Dedifferentiated amniotic fluid mesenchymal stem cell (primary cell): Measurements from ENCODE around the gene SDF4.
A peak's percentile ranks its signal among the peaks of the same experiment; 100 is the strongest.

Experiments used
- DNase-seq: peaks from one replicate; pipeline ENCODE4 v3.0.0-alpha.2; 2016; ENCODE audit errors: extremely low spot score

Gene SDF4

GRCh38 chr1:1242461-1243265 is 10.9 kb upstream of the SDF4 start:
- DNase-seq, result no peak

GRCh38 chr1:1241588-1242219 is 9.9 kb upstream of the SDF4 start:
- DNase-seq, result no peak

- DNase-seq, result no peak
These were observed 9.2 kb upstream of the SDF4 start for GRCh38 chr1:1240822-1241587.

- no peak for DNase-seq
These were observed 8.5 kb upstream of the SDF4 start for GRCh38 chr1:1240348-1240732.

- DNase-seq, result no peak
These were observed 8.0 kb upstream of the SDF4 start for GRCh38 chr1:1239614-1240347.

- no peak for DNase-seq
These were observed 7.4 kb upstream of the SDF4 start for GRCh38 chr1:1239227-1239613.

GRCh38 chr1:1238702-1239178 is 6.9 kb upstream of the SDF4 start:
- no peak for DNase-seq

GRCh38 chr1:1237874-1238701 is 6.3 kb upstream of the SDF4 start:
- DNase-seq, result no peak

- DNase-seq, result no peak
These were observed 5.4 kb upstream of the SDF4 start for GRCh38 chr1:1236945-1237873.

- no peak for DNase-seq
These were observed 4.5 kb upstream of the SDF4 start for GRCh38 chr1:1236176-1236763.

GRCh38 chr1:1235016-1235744 is 3.4 kb upstream of the SDF4 start:
- DNase-seq, result no peak

GRCh38 chr1:1234180-1234808 is 2.5 kb upstream of the SDF4 start:
- no peak for DNase-seq

GRCh38 chr1:1233567-1233892 is 1.7 kb upstream of the SDF4 start:
- DNase-seq, result no peak

- DNase-seq, result no peak
These were observed 1.2 kb upstream of the SDF4 start for GRCh38 chr1:1232796-1233566.

GRCh38 chr1:1232208-1232795 is 501 bp upstream of the SDF4 start, which contains the start of gene B3GALT6:
TSS of gene B3GALT6 (plus strand) at chr1:1232237. CDS start at chr1:1232279, 42 bp downstream.
- no peak for DNase-seq

GRCh38 chr1:1230656-1231399 is 973 bp downstream of the SDF4 start:
- peak; percentile 23 for DNase-seq

- no peak for DNase-seq
These were observed 2.0 kb downstream of the SDF4 start for GRCh38 chr1:1229770-1230169.
